ENCODE results near the gene PHF21B. TPM values are rescaled to one million over a fixed set of nuclear protein-coding genes. Genes with fewer than 3 reads are reported as not detected.

The PHF21B gene
- total and polyA plus RNA-seq, 2 donors (not counting 3 experiments of a cell fraction or from before 2014, with no cell fraction given): not detected

DNA sequence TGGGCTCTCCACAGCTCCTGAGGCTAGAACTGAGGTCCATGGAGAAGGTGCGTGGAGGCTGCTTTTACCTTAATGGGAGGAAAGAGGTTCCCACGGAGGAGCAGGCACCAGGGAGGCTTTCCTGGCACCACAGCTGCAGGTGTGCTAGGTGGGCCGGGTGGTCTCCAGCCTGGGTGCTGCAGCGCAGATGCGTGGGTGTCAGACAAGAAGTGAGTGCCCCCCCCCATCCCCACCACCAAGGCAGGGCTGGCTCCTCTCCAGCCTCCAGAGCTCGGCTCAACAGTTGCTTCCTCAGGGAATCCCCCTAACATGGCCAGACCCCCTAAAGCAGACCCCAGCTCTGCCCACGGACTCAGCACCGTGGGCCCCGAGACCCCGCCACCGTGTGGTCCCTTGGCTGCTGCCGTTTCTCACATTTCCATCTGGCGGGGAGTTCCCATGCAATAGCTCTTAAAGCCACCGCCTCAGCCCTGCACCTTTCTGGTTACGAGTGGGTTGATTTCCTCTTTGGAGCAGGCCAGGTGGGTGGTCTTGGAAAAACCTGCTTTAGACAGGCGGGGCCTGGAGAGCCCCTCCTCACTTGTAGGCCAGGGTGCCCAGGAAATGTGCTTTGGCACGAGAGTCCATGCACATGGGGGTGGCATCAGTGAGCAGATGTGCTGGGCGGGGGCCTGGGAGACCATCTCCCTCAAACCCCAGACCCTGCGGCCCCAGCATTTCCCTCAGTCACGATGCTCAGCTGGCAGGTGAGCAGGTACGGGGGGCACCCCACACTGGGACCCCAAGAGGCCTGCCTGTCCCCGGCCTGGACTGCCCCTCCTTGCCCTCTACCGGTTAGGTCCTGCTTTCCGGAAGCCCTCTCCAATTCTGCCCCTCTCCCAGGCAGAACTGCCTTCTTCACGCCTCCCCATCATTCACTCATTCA is 163.7 kb downstream of the PHF21B start:
- no peak overlapping the region for H3K9ac ChIP-seq (replicated peaks; ENCODE audit: extremely low read depth, insufficient read depth, low read length)
- no peaks in the 10 kb centered on the region for H3K27me3 ChIP-seq (ENCODE audit: control insufficient read depth in 2 of 2, insufficient read depth in 2 of 2, low read length in 2 of 2)
- BruUV-seq (replicated peaks): no TSS peak
- H3K4me3 ChIP-seq (replicated peaks in 1 of 3; ENCODE audit: insufficient read depth in 1 of 3, low read depth in 1 of 3, low read length in 3 of 3): no peak overlapping the region
- no peaks in the 10 kb centered on the region for H3K79me2 ChIP-seq (ENCODE audit: control insufficient read depth, insufficient read depth, low read length)
- TF ChIP-seq, protein P1, sequence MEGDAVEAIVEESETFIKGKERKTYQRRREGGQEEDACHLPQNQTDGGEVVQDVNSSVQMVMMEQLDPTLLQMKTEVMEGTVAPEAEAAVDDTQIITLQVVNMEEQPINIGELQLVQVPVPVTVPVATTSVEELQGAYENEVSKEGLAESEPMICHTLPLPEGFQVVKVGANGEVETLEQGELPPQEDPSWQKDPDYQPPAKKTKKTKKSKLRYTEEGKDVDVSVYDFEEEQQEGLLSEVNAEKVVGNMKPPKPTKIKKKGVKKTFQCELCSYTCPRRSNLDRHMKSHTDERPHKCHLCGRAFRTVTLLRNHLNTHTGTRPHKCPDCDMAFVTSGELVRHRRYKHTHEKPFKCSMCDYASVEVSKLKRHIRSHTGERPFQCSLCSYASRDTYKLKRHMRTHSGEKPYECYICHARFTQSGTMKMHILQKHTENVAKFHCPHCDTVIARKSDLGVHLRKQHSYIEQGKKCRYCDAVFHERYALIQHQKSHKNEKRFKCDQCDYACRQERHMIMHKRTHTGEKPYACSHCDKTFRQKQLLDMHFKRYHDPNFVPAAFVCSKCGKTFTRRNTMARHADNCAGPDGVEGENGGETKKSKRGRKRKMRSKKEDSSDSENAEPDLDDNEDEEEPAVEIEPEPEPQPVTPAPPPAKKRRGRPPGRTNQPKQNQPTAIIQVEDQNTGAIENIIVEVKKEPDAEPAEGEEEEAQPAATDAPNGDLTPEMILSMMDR (IDR thresholded peaks at IDR 0.05; ENCODE audit: extremely low read depth in 1 of 2, insufficient read depth in 1 of 2, low read depth in 1 of 2, low read length in 2 of 2): no peak
- TF ChIP-seq JUN (IDR thresholded peaks at IDR 0.05; ENCODE audit: borderline replicate concordance, insufficient read depth, insufficient read length, low read depth): no peak
- TF ChIP-seq GATA2 (IDR thresholded peaks at IDR 0.05; ENCODE audit: insufficient read depth, insufficient read length, low read depth, low read length): no peak
- TF ChIP-seq EZH2 (IDR thresholded peaks at IDR 0.05; ENCODE audit: borderline replicate concordance, low read depth, low read length, severe bottlenecking): no peak
- TF ChIP-seq POLR2AphosphoS5 (IDR thresholded peaks at IDR 0.05; ENCODE audit: insufficient read depth, low read depth, low read length): no peak
- TF ChIP-seq, protein P2, sequence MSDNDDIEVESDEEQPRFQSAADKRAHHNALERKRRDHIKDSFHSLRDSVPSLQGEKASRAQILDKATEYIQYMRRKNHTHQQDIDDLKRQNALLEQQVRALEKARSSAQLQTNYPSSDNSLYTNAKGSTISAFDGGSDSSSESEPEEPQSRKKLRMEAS (IDR thresholded peaks at IDR 0.05; ENCODE audit: insufficient read depth, insufficient read length): no peak
- TF ChIP-seq POLR2A (IDR thresholded peaks at IDR 0.05; ENCODE audit: low read depth, low read length): no peak
- TF ChIP-seq MYC (IDR thresholded peaks at IDR 0.05; ENCODE audit: low read depth, low read length): no peak
- no peak for TF ChIP-seq FOS (IDR thresholded peaks at IDR 0.05; ENCODE audit: borderline replicate concordance, insufficient read depth, low read length)
- no peak overlapping the region for H3K27ac ChIP-seq (ENCODE audit: insufficient read depth, low read depth, low read length)
- no peaks in the 10 kb centered on the region for H3K4me1 ChIP-seq (ENCODE audit: control insufficient read depth, extremely low read depth, insufficient read depth, low read length)
- no peaks in the 10 kb centered on the region for H3K9me3 ChIP-seq (replicated peaks; ENCODE audit: control insufficient read depth, insufficient read depth, low read length)
- no peaks in the 10 kb centered on the region for H3K9me1 ChIP-seq (replicated peaks; ENCODE audit: control insufficient read depth, extremely low read depth, insufficient read depth, low read length)
- intact Hi-C loops (cut with micrococcal nuclease) (no loop called here), dilution Hi-C loops (cut with MboI; ENCODE audit: extremely low pct_ligation_motif_present, low sequenced_read_pairs) (no loop called here)
- no peaks in the 10 kb centered on the region for H4K20me1 ChIP-seq (replicated peaks; ENCODE audit: control insufficient read depth, extremely low read depth, insufficient read depth, low read length)
- POLR2A ChIA-PET: no interaction called here
- no peak for FAIRE-seq
- no peaks in the 10 kb centered on the region for H3K36me3 ChIP-seq (ENCODE audit: control insufficient read depth in 2 of 2, extremely low read depth in 1 of 2, insufficient read depth in 2 of 2, low read length in 2 of 2)
- no peak overlapping the region for H2AFZ ChIP-seq (ENCODE audit: low read depth, low read length)
- DNase-seq (ENCODE audit: low read depth, low spot score): no peak
- H3K4me2 ChIP-seq (ENCODE audit: insufficient read depth, low read length): no peak overlapping the region
- CTCF ChIA-PET: no interaction called here
